Osteoblast (primary cell): Measurements from ENCODE around the gene CWC22. TPM values are rescaled to one million over a fixed set of nuclear protein-coding genes. Genes with fewer than 3 reads are reported as not detected.
"Not testable (repeated sequence)": the region's sequence is repeated elsewhere in the genome, so short reads cannot be mapped to it uniquely, and the experiment has no call there.

Source experiments
- DNase-seq: peaks from one replicate; pipeline ENCODE4 v3.0.0; 2011; ENCODE audit warnings: low spot score, mixed read lengths; ENCODE audit not compliant: insufficient read length; ENCODE audit errors: missing footprints
- H2AFZ ChIP-seq: 2 replicates; pipeline ENCODE4 v1.6.0; 2011; ENCODE audit warnings: mild to moderate bottlenecking, low read length
- H3K27ac ChIP-seq: 2 replicates; pipeline ENCODE4 v1.5.1; 2011; ENCODE audit warnings: mild to moderate bottlenecking, low read depth, low read length, moderate library complexity
- H3K27me3 ChIP-seq: 2 replicates; pipeline ENCODE4 v1.6.0; 2012; ENCODE audit warnings: mild to moderate bottlenecking, control low read depth, inconsistent platforms, low read length, moderate library complexity; ENCODE audit not compliant: insufficient read depth
- H3K36me3 ChIP-seq: 2 replicates; pipeline ENCODE4 v1.5.1; 2011; ENCODE audit warnings: mild to moderate bottlenecking, low read length, control low read depth, moderate library complexity; ENCODE audit not compliant: insufficient read depth
- H3K4me1 ChIP-seq: 2 replicates; pipeline ENCODE4 v1.5.1; 2011; ENCODE audit warnings: mild to moderate bottlenecking, low read length, control low read depth, moderate library complexity; ENCODE audit not compliant: insufficient read depth
- H3K4me2 ChIP-seq: 2 replicates; pipeline ENCODE4 v1.6.0; 2011; ENCODE audit warnings: mild to moderate bottlenecking, low read length; ENCODE audit not compliant: insufficient read depth
- H3K4me3 ChIP-seq: fragments of 200-600 bp; sonication (generic); 3 replicates; pipeline ENCODE4 v1.5.1; 2012; ENCODE audit warnings: mild to moderate bottlenecking, low read length, inconsistent platforms; ENCODE audit not compliant: insufficient read depth
- H3K79me2 ChIP-seq: 2 replicates; pipeline ENCODE4 v1.6.0; 2012; ENCODE audit warnings: mild to moderate bottlenecking, low read length, control low read depth, inconsistent platforms; ENCODE audit not compliant: insufficient read depth
- H3K9me3 ChIP-seq: 2 replicates; pipeline ENCODE4 v1.5.1; 2011; ENCODE audit warnings: low read depth, low read length, control low read depth
- H4K20me1 ChIP-seq: 2 replicates; pipeline ENCODE4 v1.6.0; 2012; ENCODE audit warnings: mild to moderate bottlenecking, low read length, control low read depth; ENCODE audit not compliant: insufficient read depth
- CTCF ChIP-seq: IDR thresholded peaks from 2 replicates; pipeline ENCODE4 v1.5.1; 2011; ENCODE audit warnings: mild to moderate bottlenecking, low read depth, low read length, moderate library complexity; ENCODE audit errors: extremely low read depth
- total RNA-seq: library from RNA; depleted of rRNA; stranded (reverse); fragments of >200 nt; gene quantifications from 2 replicates; pipeline ENCODE4 v1.2.3, GENCODE V29; 2012

The CWC22 gene
- total RNA-seq, 1 donor = 15.2 TPM

- Histone ChIP-seq H3K4me2 (no peak overlapping the region), H3K36me3 (peaks cover 11% of the 10 kb centered on the region), H4K20me1 (no peaks in the 10 kb centered on the region), H3K4me1 (peaks cover 5% of the 10 kb centered on the region), H3K4me3 (no peak overlapping the region), H3K27me3 (no peaks in the 10 kb centered on the region), H3K27ac (peak overlapping the region; percentile 58), H2AFZ (no peak overlapping the region), H3K79me2 (no peaks in the 10 kb centered on the region), H3K9me3 (no peaks in the 10 kb centered on the region)
- TF ChIP-seq CTCF = no peak
- peak; percentile 91 for DNase-seq
Measured at GRCh38 chr2:179963626-179964025, 43.5 kb downstream of the CWC22 start.

DNA sequence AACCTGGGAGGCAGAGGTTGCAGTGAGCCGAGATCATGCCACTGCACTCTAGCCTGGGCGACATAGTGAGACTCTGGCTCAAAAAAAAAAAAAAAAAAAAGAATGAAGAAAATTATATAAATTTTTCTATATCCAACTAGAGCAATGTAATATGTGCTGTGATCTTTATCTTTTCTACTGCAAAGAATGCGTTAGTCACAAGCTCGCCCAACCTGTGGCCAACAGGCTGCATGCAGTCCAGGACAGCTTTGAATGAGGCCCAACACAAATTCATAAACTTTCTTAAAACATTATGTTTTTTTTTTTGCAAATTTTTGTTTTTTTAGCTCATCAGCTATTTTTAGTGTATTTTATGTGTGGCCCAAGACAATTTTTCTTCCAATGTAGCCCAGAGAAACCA, 48.8 kb downstream of the CWC22 start:
- H3K4me2 ChIP-seq, DNase-seq, H3K27me3 ChIP-seq, H3K79me2 ChIP-seq, H4K20me1 ChIP-seq, H3K4me3 ChIP-seq, H3K27ac ChIP-seq, H3K9me3 ChIP-seq, H2AFZ ChIP-seq, H3K4me1 ChIP-seq: not testable (repeated sequence)
- H3K36me3 ChIP-seq = peaks cover 13% of the 10 kb centered on the region

DNA sequence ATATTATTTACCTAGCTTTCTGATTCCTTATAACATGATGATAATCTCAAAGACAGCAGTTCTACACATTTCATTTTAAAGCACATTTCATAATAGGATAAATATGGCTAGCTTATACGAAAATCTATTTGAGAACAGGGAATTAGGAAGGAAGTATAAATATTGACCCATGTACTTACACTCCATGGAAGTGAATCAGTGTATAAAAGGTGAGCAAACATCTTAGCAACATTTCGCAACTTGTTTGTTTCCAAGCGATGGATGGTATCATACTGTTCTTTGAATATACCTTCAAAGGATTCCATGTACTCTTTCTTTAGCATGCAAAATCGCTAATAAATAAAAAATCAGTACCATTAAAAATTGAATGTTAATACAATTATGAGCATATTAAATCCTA, 53.1 kb downstream of the CWC22 start:
- Histone ChIP-seq H4K20me1 (no peaks in the 10 kb centered on the region), H3K4me3 (no peak overlapping the region), H3K36me3 (peaks cover 31% of the 10 kb centered on the region), H3K79me2 (no peaks in the 10 kb centered on the region), H2AFZ (no peak overlapping the region), H3K4me1 (no peaks in the 10 kb centered on the region), H3K27ac (no peak overlapping the region), H3K4me2 (no peak overlapping the region), H3K9me3 (no peaks in the 10 kb centered on the region), H3K27me3 (no peaks in the 10 kb centered on the region)
- no peak for DNase-seq
- TF ChIP-seq CTCF = no peak

DNA sequence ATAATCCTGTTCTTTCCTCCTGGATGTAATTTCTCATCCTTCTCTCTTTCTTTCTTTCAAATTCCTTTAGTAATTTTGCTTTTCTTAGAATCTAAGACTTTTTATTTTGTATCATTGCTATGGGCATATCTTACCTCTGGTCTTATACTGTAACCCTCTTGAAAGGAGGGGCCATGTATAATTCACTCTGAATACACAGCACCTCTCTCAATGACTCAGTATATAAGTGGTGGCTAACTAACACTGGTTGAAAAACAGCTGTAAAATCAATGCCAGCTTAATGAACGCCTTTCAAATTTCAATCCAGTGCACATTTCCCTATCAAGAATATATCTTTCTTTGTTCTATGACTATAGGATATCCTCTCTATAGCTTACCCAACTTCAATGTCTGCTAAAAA, 53.7 kb downstream of the CWC22 start:
- no peak for DNase-seq
- Histone ChIP-seq H3K9me3 (no peaks in the 10 kb centered on the region), H3K4me1 (no peaks in the 10 kb centered on the region), H3K4me2 (no peak overlapping the region), H2AFZ (no peak overlapping the region), H3K79me2 (no peaks in the 10 kb centered on the region), H3K36me3 (peaks cover 31% of the 10 kb centered on the region), H4K20me1 (no peaks in the 10 kb centered on the region), H3K27ac (no peak overlapping the region), H3K27me3 (no peaks in the 10 kb centered on the region), H3K4me3 (no peak overlapping the region)
- no peak for TF ChIP-seq CTCF
